HG03045 (cell line): ENCODE results near the gene EXOSC10.
A peak's percentile ranks its signal among the peaks of the same experiment; 100 is the strongest.
"Not testable (repeated sequence)": the region's sequence is repeated elsewhere in the genome, so short reads cannot be mapped to it uniquely, and the experiment has no call there.

Source experiments
- ATAC-seq: cut with Tn5 transposase; IDR thresholded peaks from one replicate; pipeline ENCODE4 v1.9.1; 2021; ENCODE audit warnings: mild to moderate bottlenecking, moderate library complexity; ENCODE audit not compliant: unreplicated experiment

The EXOSC10 gene

DNA sequence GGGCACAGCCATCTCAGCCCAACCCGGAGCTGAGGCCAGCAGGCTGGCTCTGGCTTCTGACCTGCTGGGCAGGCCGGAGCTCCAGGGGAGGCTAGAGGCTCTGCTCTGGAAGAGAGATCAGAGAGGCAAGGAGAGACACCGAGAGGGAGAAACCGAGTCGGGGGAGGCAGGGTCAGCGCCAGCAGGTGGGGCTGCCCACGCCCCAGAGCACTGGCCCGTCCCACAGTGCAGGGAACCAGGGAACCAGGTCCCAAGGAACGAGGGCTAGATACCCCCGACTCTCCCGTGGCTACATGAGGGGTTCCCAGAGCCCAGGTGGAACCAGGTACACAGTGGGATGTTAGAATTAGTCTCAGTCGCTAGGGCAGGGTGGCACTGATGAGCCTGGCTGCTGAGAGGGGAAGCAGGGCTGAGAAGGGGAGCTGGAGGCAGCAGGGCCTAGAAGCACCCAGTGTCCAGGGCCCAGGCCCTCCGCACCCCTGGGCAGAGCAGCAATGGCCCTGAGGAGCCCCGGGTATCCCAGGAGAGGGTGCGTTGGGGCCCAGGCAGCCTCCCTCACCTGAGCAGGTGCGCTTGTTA is 54.7 kb downstream of the EXOSC10 start:
- no peak for ATAC-seq

DNA sequence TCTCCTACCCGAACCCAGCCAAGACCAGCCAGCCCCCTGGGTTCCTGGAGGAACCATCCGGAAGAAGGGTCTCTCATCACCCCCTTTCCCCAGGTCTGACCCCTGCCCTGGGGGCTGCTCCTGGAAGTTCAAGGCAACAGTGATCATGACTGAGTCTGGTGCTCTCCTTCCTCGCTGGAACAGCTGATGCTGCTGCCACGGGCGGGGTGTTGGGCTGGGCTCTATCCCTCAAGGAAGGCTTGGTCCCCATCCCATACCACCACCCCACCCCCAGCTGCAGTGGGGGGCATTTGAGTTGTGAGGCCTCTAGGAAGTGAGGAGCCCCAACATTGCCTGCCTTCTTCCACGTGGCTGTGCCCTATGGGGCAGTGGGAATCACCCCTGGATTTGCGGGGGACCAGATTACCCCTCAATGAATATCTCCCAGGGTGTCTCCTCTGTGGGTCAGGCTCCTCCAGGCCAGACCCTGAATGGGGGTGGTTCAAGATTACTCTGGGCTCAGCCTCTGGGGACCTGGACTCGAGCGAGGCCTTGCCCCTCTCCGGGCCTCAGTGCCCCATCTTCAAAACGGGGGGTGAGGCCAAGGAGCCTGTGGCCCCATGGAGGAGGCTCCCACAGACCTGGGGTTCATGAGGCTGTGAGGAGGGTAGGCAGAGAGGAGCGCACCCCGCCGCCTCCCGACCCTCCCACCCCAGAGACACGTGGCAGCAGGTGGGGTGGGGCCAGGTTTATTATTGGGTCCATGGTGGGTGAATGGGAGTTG is 55.4 kb downstream of the EXOSC10 start:
- ATAC-seq: no peak

DNA sequence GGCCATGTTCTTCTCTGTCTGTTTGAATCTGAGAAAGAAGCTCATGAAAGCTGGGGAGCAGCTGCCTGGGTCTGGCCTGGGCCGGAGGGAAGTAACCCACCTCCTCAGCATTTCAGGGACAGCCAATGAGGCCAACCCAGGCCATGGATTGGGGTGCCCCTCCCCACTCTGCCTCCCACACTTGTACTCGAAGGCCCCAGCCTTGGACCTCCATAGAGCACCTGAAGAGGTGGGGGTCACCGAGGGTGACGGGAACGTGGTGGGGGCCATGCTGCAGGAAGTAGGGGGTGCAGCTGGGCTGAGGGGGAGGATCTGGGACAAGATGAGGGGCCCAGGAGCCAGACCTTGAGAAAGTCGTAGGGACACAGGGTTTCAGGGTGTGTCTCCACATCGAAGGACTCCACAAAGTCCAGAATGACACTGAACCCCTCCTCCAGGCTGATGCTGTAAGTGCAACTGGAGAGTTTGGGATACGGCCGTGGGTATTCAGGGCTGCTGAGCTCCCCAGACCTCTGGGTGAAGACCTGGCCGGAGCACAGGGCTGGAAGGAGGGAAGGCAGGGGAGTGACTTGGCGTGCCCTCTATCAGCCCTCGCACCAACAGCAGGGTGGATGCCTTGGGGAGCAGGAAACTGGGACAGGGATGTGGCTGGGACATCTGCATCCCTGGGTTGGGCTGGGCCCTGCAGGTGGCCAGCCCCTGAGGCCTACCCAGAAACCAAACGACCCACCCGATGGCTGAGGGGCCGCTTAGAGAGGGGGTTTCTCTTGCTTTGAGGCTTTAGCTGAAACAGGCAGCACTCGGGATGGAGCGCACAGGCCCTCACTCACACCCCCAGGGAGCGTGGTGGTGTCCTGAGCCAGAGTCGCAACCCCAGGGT is 56.4 kb downstream of the EXOSC10 start:
- ATAC-seq: no peak

DNA sequence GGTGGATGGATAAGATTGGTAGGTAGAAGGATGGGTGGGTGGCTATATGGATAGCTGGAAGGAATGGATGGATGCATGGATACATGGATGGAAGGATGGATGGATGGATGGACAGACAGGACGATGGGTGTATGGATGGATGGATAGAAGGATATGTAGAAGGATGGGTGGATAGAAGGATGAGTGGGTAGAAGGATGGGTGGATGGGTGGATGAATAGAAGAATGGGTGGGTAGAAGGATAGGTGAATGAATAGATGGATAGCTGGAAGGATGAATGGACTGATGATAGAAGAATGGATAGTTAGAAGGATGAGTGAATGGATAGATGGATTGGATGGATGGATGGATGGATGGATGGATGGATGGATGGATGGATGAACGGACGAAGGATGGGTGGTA is 57.6 kb downstream of the EXOSC10 start:
- no peak for ATAC-seq

DNA sequence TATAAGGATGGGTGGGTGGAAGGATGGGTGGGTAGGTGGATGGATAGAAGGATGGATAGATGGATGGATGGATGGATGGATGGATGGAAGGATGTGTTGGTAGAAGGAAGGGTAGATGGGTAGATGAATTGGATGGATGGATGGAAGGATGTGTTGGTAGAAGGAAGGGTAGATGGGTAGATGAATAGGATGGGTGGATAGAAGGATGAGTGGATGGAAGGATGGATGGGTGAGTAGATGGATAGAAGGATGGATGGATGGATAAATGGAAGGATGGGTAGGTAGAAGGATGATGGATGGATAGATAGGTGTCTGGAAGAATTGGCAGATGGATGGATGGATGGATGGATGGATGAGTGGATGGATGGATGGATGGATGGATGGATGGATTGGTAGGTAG is 58.6 kb downstream of the EXOSC10 start:
- no peak for ATAC-seq

GRCh38 chr1:11040105-11040429 is 59.6 kb downstream of the EXOSC10 start:
- ATAC-seq: not testable (repeated sequence)

GRCh38 chr1:11039351-11040104 is 60.1 kb downstream of the EXOSC10 start:
- ATAC-seq: no peak

DNA sequence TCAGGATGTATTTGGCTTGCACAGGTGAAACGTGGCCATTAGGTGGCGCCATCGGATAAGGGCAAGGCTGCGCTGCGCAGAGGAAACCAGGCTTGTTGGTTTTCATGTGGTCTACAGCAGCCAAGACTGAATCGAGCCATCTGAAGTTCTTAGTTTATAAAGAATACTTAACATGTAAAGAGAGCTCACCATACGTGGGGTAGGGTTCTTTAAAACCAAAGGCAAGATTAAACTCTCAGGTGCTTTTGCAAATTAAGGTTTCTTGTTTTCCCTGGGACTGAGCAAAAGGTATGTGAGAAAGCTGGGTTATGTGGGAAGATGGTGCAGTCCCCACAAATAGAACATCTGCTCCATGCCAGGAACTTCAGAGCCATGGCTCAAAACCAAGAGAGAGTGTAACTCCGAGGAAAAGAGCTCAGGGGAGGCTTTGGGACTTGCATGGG is 61.9 kb downstream of the EXOSC10 start:
- ATAC-seq: peak; percentile 50

DNA sequence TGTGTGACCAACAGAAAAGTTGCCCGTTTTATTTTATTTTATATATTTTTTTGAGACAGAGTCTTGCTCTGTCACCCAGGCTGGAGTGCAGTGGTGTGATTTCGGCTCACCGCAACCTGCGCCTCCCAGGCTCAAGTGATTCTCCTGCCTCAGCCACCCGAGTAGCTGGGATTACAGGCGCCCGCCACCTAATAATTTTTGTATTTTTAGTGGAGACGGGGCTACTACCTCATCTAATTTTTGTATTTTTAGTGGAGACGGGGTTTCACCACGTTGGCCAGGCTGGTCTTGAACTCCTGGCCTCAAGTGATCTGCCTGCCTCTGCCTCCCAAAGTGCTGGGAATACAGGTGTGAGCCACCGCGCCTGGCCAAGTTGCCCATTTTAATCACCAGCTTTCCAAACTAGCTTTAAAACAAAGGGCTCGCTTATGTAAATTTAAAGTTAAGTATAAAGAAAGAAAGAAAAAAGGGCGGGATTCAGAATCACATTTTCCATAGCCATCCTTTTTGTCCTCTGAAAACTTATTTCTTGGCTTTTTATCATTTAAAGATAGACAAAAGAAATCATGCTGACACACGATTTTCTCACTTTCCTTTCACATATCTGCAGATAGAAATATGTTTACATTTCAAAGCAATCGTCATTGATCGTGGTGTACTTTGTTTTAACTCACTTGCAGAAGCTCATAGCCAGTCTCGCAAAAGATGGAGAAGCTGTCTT is 62.5 kb downstream of the EXOSC10 start:
- ATAC-seq: not testable (repeated sequence)

DNA sequence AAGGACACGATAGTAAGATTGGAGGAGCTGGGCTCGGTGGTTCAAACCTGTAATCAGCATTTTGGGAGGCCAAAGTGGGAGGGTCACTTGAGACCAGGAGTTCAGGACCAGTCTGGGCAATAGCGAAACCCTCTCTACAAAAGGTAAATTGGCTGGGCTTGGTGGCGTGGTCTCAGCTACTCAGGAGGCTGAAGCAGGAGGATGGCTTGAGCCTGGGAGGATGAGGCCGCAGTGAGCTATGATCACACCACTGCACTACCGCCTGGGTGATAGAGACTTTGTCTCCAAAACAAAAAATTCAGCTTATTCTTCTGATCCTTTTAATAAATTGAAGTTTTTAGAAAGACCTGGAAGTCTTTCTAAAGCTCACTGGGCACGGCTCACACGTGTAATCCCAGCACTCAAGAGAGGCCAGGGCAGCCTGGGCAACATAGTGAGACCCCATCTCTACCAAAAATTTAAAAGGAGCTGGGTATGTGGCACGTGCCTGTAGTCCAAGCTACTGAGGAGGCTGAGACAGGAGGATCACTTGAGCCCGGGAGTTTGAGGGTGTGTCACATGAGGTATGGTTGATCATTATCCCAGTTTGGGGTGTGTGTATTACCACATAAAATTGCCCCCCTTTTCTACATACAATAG is 67.9 kb downstream of the EXOSC10 start:
- ATAC-seq: no peak

GRCh38 chr1:11030865-11031264 is 68.8 kb downstream of the EXOSC10 start:
- ATAC-seq: no peak

DNA sequence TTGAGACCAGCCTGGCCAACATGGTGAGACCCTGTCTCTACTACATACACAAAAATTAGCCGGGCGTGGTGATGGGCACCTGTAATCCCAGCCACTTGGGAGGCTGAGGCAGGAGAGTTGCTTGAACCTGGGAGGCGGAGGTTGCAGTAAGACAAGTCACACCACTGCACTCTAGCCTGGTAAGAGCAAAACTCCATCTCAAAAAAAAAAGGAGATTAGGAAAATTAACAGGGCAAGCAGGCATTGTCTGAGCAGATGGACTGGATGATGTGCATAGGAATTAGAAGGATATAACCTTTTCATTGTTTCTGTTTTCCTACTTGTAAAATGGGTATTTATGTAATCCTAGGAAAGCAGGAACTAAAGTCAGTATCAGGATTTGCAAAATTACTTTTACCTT is 71.7 kb downstream of the EXOSC10 start:
- ATAC-seq: no peak

DNA sequence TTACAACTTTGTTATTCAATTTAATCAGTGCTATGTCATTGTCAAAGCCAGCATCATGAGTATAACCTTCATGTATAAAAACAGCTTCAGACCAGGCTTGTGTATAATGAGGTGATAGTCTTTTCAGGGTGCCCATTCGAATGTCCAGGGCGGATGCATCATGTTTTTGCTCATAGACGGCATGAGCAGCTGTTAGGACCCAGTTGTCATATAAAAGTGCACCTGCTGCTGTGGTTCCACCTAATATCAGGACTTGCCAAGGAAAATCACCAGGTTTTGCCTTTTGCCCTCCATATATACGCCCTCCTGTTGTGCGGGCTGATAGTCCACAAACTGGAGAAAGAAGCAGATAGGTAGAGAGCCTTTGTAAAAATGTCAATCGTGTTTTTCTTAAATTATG is 72.4 kb downstream of the EXOSC10 start:
- ATAC-seq: no peak

GRCh38 chr1:11026903-11027302 is 72.8 kb downstream of the EXOSC10 start:
- no peak for ATAC-seq

GRCh38 chr1:11026052-11026451 is 73.6 kb downstream of the EXOSC10 start:
- ATAC-seq: no peak

DNA sequence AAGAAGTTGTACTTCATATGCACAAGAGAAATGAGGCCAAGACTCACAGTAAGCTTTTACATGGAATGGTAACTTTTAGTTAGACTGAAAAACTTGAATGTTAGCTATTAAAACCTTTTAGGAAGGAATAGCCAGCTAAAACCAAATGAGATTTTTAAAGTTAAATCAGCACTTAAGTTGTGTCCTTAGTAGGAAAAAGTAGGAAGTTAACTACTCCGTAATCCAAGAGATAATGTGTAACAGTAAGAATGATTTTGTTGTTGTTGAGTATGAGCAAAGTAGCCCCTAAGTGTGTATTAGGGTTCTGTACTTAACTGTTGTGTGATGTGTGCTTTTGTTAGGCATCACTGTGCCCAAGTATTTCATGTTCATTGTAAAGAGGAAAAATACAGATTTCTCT is 74.1 kb downstream of the EXOSC10 start:
- no peak for ATAC-seq

- no peak for ATAC-seq
These were observed 74.8 kb downstream of the EXOSC10 start for GRCh38 chr1:11024874-11025203.

- ATAC-seq: no peak
These were observed 75.4 kb downstream of the EXOSC10 start for GRCh38 chr1:11024154-11024873.

DNA sequence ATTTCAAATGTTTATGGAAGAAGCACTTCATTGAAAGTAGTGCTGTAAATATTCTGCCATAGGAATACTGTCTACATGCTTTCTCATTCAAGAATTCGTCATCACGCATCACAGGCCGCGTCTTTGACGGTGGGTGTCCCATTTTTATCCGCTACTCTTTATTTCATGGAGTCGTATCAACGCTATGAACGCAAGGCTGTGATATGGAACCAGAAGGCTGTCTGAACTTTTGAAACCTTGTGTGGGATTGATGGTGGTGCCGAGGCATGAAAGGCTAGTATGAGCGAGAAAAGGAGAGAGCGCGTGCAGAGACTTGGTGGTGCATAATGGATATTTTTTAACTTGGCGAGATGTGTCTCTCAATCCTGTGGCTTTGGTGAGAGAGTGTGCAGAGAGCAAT is 76.5 kb downstream of the EXOSC10 start:
- ATAC-seq: no peak

DNA sequence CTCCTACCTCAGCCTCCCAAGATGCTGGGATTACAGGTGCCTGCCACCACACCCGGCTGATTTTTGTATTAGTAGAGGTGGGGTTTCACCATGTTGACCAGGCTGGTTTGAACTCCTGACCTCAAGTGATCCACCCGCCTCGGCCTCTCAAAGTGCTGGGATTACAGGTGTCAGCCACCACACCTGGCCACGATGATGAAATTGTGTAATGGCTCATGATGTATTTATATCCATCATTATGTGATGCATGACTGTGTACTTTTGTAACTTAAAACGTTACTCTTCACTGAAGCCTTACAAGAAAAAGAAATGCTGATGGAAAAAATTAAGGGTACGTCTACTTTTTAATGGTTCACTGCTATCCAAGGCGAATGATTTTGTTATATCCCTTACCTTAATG is 79.7 kb downstream of the EXOSC10 start:
- ATAC-seq: no peak
